ENCODE data around the gene ERICH6.

ERICH6 gene

GRCh38 chr3:150620002-150620689 lies 83.6 kb downstream of the ERICH6 start:
- Histone ChIP-seq H3K36me3 (peaks cover 15% of the 10 kb centered on the region), H3K9me3 (ENCODE audit: severe bottlenecking) (no peaks in the 10 kb centered on the region), H3K4me3 (ENCODE audit: low read depth, low read length) (no peak overlapping the region), H3K27me3 (ENCODE audit: insufficient read depth, low read depth, severe bottlenecking) (no peaks in the 10 kb centered on the region), H3K27ac (no peak overlapping the region)
- no peak for DNase-seq
- TF ChIP-seq, protein P1, sequence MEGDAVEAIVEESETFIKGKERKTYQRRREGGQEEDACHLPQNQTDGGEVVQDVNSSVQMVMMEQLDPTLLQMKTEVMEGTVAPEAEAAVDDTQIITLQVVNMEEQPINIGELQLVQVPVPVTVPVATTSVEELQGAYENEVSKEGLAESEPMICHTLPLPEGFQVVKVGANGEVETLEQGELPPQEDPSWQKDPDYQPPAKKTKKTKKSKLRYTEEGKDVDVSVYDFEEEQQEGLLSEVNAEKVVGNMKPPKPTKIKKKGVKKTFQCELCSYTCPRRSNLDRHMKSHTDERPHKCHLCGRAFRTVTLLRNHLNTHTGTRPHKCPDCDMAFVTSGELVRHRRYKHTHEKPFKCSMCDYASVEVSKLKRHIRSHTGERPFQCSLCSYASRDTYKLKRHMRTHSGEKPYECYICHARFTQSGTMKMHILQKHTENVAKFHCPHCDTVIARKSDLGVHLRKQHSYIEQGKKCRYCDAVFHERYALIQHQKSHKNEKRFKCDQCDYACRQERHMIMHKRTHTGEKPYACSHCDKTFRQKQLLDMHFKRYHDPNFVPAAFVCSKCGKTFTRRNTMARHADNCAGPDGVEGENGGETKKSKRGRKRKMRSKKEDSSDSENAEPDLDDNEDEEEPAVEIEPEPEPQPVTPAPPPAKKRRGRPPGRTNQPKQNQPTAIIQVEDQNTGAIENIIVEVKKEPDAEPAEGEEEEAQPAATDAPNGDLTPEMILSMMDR (IDR thresholded peaks at IDR 0.05; ENCODE audit: low read depth, low read length), result no peak

DNA sequence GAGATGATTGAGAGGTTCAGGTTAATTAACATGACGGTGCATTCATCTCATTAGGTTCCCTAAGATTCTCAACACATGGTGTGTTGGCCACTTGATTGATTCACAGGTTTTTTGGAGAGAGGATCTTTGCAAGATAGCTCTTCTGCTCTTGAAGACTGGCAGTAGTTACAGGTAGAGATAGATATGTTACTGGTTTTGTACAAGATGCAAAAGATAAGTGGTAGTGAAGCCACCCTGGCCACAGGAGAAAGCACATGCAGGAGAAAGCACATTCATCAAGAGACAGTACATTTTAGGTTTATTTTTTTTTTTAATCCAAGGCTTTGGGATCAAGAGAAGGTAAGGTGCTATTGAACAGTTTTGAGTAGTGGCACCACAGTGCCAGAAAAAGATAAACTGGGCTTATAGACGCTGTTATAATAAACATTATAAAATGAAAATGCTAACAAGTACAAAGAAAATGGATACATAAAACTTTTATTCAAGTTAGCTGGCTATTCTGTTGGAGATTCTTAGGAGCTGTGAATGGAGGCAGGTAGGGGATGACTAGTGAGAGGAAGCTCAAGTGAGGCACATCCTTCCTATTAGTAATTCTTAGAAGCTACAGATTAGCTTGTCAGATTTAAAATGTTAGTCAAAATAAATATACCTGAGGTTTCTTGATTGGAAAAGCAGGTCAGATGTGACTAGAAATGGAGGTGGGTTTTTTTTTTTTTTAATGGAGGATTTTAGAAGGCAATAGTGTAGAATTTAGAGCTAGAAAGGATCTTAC lies 89.8 kb downstream of the ERICH6 start:
- no peak overlapping the region for H3K4me3 ChIP-seq (ENCODE audit: low read depth, low read length)
- H3K27ac ChIP-seq, result no peak overlapping the region
- no peaks in the 10 kb centered on the region for H3K27me3 ChIP-seq (ENCODE audit: insufficient read depth, low read depth, severe bottlenecking)
- H3K36me3 ChIP-seq, result peaks cover 16% of the 10 kb centered on the region
- no peak for DNase-seq
- TF ChIP-seq, protein P1 (IDR thresholded peaks at IDR 0.05; ENCODE audit: low read depth, low read length), result no peak
- H3K9me3 ChIP-seq (ENCODE audit: severe bottlenecking), result no peaks in the 10 kb centered on the region

DNA sequence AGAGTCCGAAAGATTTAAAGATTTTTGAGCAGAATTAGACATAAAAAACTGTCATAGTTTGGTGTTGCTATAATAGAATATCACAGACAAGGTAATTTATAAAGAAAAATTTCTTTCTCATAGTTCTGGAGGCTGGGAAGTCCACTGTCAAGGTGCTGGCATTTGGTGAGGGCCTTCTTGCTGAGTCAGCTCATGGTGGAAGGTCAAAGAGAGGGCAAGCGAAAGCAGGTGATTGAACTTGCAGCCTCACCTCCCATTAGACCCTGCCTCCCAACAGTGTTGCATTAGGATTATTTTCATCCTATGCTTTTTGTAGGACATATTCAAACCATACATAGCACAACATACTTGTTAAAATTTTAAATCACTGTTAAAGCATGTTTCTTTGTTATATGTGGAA lies 90.7 kb downstream of the ERICH6 start:
- Histone ChIP-seq H3K36me3 (peaks cover 13% of the 10 kb centered on the region), H3K27me3 (ENCODE audit: insufficient read depth, low read depth, severe bottlenecking) (no peaks in the 10 kb centered on the region), H3K4me3 (ENCODE audit: low read depth, low read length) (no peak overlapping the region), H3K27ac (no peak overlapping the region), H3K9me3 (ENCODE audit: severe bottlenecking) (no peaks in the 10 kb centered on the region)
- TF ChIP-seq, protein P1 (IDR thresholded peaks at IDR 0.05; ENCODE audit: low read depth, low read length), result no peak
- DNase-seq, result no peak

DNA sequence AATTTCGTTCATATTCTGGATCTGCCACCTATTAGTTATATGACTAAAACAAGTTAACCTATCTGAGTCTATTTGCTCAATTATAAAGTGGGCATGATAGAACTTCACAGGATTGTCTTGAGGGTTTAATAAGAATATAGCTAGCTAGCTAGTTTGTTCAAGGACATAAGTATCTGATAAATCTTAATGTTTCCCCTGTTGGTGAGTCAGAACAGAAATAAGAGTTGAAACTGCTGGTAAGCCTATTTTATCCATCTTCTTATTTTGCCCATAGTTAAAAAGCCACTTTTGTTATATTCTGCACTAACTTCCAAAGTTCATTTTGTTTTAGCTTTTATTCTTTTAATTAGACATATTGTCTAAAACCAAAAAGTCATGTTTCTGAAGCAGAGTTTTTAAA lies 91.2 kb downstream of the ERICH6 start:
- Histone ChIP-seq H3K27ac (no peak overlapping the region), H3K27me3 (ENCODE audit: insufficient read depth, low read depth, severe bottlenecking) (no peaks in the 10 kb centered on the region), H3K4me3 (ENCODE audit: low read depth, low read length) (no peak overlapping the region), H3K9me3 (ENCODE audit: severe bottlenecking) (no peaks in the 10 kb centered on the region), H3K36me3 (peaks cover 12% of the 10 kb centered on the region)
- TF ChIP-seq, protein P1 (IDR thresholded peaks at IDR 0.05; ENCODE audit: low read depth, low read length), result no peak
- DNase-seq, result no peak

GRCh38 chr3:150611666-150612065 lies 92.1 kb downstream of the ERICH6 start:
- Histone ChIP-seq H3K27me3 (ENCODE audit: insufficient read depth, low read depth, severe bottlenecking) (no peaks in the 10 kb centered on the region), H3K27ac (no peak overlapping the region), H3K4me3 (ENCODE audit: low read depth, low read length) (no peak overlapping the region), H3K9me3 (ENCODE audit: severe bottlenecking) (no peaks in the 10 kb centered on the region), H3K36me3 (peaks cover 12% of the 10 kb centered on the region)
- DNase-seq, result no peak
- TF ChIP-seq, protein P1 (IDR thresholded peaks at IDR 0.05; ENCODE audit: low read depth, low read length), result no peak

All from WERI-Rb-1 (cell line).